GM21367 (cell line): ENCODE measurements around the gene TMBIM1.

ENCODE experiments used
- ATAC-seq: cut with Tn5 transposase; IDR thresholded peaks from one replicate; pipeline ENCODE4 v1.9.1; 2021; ENCODE audit not compliant: unreplicated experiment

The TMBIM1 gene, protein sequence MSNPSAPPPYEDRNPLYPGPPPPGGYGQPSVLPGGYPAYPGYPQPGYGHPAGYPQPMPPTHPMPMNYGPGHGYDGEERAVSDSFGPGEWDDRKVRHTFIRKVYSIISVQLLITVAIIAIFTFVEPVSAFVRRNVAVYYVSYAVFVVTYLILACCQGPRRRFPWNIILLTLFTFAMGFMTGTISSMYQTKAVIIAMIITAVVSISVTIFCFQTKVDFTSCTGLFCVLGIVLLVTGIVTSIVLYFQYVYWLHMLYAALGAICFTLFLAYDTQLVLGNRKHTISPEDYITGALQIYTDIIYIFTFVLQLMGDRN

GRCh38 chr2:218292048-218293014 lies at the start of gene TMBIM1:
Gene TMBIM1, minus strand, starts transcription at chr2:218292503. Its CDS starts 10,362 bp downstream, at chr2:218282141.
- ATAC-seq = peak; percentile 63

DNA sequence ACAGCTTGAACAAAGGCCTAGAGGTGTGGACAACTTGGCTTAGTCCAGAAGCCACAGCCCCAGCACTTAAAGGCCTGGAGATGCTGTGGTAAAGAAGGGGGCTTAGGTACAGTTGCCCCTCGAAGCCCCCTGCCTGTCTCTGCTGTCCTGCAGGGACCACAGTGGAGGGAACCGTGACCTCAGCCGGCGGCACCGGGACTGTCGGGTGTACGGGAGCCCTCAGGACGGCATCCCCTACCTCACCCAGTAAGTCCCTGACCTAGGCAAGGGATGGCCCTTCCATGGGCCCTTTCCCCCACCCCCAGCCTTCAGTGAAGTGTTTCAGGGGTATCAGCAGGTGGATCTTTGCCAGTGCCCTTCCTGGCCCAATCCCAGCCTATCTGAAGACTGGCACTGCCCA lies 49.1 kb upstream of the TMBIM1 start:
- ATAC-seq = no peak

- ATAC-seq = no peak
Measured at GRCh38 chr2:218340656-218341055, 48.4 kb upstream of the TMBIM1 start.

DNA sequence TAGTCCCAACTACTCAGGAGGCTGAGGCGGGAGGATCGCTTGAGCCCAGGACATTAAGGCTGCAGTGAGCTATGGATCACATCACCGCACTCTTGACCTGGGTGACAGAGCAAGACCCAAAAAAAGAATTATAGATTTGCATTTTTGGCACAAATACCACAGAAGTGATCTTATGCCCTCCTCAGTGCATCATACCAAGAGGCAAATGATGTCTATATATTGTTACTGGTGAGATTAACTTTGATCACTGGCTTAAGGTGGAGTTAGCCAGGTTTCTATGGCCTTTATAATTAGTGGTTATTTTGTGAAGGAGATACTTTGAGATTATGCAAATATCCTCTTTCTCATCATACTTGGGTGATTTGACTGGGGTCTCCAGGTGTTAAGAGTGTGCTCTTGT lies 42.2 kb upstream of the TMBIM1 start:
- no peak for ATAC-seq

DNA sequence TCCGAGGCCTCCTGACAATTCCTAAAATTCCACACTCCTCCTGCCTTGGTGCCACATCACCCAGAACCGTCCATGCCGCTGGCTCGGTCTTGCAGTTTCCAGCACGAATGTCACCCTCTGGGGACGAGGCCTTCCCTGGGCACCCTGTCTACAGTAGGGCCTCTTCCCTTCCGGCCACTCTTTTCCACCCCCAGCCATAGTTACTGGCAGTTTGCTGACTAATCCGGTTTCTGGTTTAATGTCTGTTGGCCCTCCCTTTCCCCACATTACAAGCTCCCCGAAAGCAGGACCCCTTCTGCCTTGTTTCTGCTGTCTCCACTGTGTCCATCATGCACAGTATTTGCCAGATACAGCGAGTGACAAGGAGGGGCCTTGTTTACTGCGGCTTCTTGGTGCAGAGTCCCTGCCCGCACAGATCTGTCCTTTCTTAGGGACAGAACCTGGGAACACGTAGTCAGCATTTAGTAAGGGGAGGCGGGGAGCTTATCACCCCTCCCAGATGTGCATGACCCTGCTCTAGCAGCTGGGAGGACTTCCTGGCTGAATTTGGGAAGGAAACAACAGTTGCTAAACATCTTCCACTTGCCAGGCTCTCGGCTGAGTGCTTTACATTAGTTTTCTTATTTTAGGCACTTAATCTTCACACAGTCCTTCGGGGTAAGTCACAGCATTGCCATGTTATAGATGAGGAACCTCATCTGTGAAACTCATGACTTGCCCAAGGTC lies 40.8 kb upstream of the TMBIM1 start:
- ATAC-seq = no peak

GRCh38 chr2:218332288-218332687 lies 40.0 kb upstream of the TMBIM1 start:
- no peak for ATAC-seq

DNA sequence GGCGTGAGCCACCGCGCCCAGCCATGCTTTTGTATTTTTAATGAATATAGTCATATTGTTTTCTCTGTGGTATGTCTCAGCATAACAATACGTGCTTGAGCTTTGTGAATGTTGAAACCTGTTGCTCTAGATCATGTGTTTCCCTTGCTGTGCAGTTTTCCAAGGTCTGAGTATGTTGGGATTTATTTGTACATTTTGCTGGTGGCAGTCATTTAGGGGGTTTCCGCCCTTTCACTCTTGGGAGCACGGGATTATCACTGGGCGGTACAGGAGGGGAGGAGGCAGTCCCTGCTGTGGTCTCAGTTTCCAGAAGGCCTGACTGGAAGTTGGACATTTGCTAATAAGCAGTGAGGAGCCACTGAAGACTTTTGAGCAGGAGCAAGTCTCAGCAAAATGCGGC lies 39.4 kb upstream of the TMBIM1 start:
- no peak for ATAC-seq

DNA sequence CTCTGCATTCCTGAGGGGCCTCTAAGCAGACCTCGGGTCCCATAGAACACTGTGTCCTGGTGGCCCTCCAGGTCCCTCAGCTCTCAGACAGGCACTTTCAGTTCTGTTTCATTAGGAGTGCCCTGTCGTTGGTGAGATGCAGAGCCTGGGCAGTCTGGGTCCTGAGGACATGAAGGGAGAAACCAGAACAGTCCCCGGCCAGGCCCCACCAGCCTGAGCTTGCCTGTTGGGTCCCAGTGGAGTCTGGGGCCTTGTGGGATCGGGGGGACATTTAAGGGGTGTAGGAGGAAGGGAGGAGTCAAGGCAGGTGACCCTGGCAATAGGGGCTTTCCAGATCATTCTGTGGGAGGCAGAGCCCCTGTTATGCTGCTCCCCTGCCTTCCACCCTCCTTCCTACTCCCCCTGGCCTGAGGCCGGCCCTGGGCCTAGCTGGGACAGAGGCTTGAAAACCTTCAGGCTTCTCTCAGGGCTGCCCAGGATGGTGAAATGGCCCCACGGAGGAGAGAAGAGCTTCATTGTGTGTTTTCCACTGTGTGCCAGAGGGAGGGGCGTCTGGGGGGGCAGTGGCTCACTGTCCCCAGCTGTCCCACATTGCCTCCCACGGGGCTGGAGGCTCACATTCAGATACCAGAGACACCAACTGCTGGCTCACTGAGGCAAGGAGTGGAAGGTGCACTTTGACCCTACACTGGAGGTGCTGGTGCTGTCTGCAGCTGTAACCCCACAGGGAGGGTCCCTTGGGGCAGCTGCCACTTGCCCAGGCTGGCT lies 37.7 kb upstream of the TMBIM1 start:
- no peak for ATAC-seq

GRCh38 chr2:218329027-218329825 lies 36.9 kb upstream of the TMBIM1 start:
- no peak for ATAC-seq

DNA sequence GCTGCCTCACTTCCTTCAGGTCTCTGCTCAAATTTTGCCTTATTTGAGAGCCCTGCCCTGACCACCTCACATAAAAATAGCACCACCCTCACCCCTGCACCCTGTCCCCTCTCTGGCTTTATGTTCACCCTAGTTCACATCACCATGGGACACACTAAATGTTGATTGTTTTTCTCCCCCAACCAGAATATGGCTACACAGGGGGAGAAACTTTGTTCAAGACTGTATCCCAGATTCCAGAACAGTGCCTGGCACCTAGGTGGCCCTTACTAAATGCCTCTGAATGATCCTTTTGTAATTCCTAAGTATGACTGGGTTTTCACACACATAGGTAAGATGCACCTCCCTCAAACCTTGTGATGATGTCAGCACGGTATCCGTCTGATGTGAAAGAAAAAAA lies 36.0 kb upstream of the TMBIM1 start:
- ATAC-seq = no peak

DNA sequence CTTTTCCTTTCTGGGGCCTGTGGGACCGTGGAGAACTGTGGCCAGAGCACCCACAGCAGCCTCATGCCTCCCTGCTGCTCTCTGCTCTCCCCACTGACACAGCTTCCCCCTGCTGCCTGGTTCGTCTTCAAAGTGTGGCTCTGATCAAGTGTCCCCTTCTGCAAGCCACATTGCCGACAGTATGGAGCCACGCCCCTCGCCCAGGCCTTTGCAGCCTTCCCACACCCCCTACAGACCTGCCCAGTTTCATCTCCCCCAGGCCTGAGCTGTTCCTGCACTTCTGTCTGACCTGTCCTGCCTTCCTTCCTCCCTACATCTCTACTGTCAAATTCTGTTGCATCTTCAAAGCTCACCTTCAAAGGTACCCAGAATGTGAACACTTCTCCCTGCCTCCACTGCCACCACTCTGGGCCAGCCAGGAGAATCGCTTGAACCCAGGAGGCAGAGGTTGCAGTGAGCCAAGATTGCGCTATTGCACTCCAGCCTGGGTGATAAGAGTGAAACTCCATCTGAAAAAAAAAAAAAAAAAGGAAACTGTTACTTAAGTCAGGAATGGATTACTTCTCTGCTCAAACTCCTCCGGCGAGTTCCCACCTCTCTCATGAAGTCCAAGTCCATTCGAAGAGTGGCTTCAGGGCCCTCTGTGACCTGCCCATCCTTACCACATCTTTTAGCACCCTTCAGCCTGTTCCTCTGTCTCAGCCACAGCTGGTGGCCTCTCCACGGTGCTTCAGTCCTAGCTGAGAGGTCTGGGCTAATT lies 35.3 kb upstream of the TMBIM1 start:
- no peak for ATAC-seq

DNA sequence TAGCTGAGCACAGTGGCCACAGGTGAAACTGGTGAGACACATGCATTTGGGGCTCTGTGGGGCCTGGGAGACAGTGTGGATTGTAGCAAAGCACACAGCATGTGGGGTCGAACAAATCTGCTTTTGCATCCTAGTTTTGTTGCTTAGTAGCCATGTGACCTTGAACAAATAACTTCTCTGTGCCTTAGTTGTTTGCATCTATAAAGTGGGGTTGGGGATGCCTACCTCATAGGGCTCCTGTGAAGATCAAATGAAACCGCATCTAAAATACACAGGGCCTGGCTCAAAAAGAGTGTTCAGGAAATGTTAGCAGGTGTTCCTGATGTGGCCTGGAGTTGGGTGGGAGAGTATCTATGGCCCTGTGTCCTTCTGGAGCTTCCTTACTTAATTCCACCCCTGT lies 34.0 kb upstream of the TMBIM1 start:
- no peak for ATAC-seq

GRCh38 chr2:218325566-218326160 lies 33.4 kb upstream of the TMBIM1 start:
- no peak for ATAC-seq

DNA sequence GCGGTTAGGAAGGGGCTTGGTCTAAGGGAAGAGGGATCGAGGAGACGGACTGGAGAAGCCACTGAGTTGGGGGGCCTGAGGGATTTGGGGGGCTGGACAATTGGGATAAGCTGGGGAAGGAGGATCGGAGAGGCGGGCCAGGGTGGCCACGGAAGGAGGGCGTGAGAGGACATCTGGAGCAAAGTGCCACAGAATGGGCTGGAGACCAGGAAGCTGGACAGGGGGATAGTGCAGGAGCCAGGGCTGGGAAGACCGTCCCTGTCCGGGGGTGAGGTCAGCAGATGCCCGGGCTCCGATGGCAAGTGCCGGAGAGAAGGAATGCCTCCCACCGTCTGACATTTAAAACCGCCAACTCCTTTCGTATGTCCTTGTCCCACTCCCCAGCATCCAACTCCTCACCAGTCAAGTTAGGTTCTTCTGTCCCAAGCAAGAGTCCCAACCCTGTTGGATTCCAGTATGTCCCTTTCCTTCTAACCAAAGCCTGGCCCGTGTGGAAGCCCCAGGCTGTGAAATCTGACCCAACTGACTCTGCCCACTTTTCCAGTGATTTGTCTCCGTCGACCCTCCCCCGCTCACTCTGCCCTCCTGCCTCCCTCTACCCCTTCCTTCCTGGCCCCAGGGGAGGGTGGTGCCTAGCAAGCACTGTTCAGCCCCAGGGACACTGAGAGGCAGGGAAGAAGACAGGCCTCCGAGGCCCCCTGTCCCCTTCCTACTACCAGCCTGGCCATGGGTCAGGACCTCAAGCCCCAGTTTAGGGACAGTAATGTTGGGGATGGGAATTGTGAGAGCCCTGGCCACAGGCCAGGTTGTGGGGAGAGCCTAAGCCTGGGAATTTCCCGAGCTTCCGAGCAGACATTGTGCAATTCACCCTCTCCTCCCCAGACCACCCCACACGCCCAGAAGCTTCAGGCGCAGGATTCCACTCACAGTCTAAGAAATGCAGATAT lies 31.5 kb upstream of the TMBIM1 start:
- no peak for ATAC-seq

- peak; percentile 61 for ATAC-seq
Measured at GRCh38 chr2:218322768-218323525, 30.6 kb upstream of the TMBIM1 start.

GRCh38 chr2:218320704-218321336 lies 28.5 kb upstream of the TMBIM1 start:
- ATAC-seq = no peak
